Naive thymus-derived CD8-positive, alpha-beta T cell (primary cell): Measurements from ENCODE around the gene NAB1. TPM values are rescaled to one million over a fixed set of nuclear protein-coding genes. Genes with fewer than 3 reads are reported as not detected.

Source experiments
- ATAC-seq, 2 donors: fragments of 150-1000 bp; cut with Tn5 transposase in 1 of 2; sonication (Bioruptor Pico), chemical (Tn5 transposase) in 1 of 2; 1 replicate in 1 of 2; 2 replicates in 1 of 2; pipeline ENCODE4 v1.10.0; 2021; ENCODE audit warnings: mild to moderate bottlenecking in 2 of 2, moderate library complexity in 2 of 2
- POLR2A ChIA-PET: fragments of 350-600 bp; sonication (Branson Sonifier 250); formaldehyde crosslinking; loops from one replicate; lab custom pipeline; 2021; ENCODE audit warnings: antibody characterized with exemption; lab: Charles Lee
- DNase-seq, 10 donors: peaks; one replicate each; pipeline versions ENCODE4 v3.0.0 to v3.0.0-alpha.2; 2020 to 2022
- H3K27ac Mint-ChIP-seq, 10 donors: one replicate each; pipeline ENCODE4 v1.8.0; 2020 to 2022; ENCODE audit warnings: mild to moderate bottlenecking in 10 of 10, mixed read lengths in 10 of 10, moderate library complexity in 4 of 10, inconsistent platforms in 1 of 10
- H3K27me3 Mint-ChIP-seq, 5 donors: one replicate each; pipeline ENCODE4 v1.8.0; 2021 to 2022; ENCODE audit warnings: mixed read lengths in 5 of 5
- H3K36me3 Mint-ChIP-seq, 3 donors: one replicate each; pipeline ENCODE4 v1.8.0; 2020 to 2022; ENCODE audit warnings: mixed read lengths in 3 of 3, mild to moderate bottlenecking in 2 of 3, inconsistent platforms in 1 of 3
- H3K4me1 Mint-ChIP-seq, 4 donors: one replicate each; pipeline ENCODE4 v1.8.0; 2021 to 2022; ENCODE audit warnings: mixed read lengths in 4 of 4
- H3K4me3 Mint-ChIP-seq, 10 donors: one replicate each; pipeline ENCODE4 v1.8.0; 2020 to 2022; ENCODE audit warnings: mild to moderate bottlenecking in 10 of 10, mixed read lengths in 10 of 10, moderate library complexity in 6 of 10, inconsistent platforms in 1 of 10
- H3K9me3 Mint-ChIP-seq, 9 donors: one replicate each; pipeline ENCODE4 v1.8.0; 2020 to 2022; ENCODE audit warnings: mixed read lengths in 9 of 9, mild to moderate bottlenecking in 3 of 9, inconsistent platforms in 1 of 9, moderate library complexity in 1 of 9
- polyA plus RNA-seq, 3 donors: library from polyadenylated mRNA; unstranded; fragments of 300-500 nt; fragmentation: Illumina TruSeq; gene quantifications; one replicate each; pipeline ENCODE4 v1.2.3, GENCODE V29; 2021
- total RNA-seq, 8 experiments: library from RNA in 2 of 8; stranded (reverse) in 2 of 8; gene quantifications; one replicate each; pipeline ENCODE4 v1.2.3 and lab custom pipeline; 2021 to 2026

NAB1 gene
- total and polyA plus RNA-seq, 5 experiments from 2014 or later = 2.7 to 24.3 (median 4.3) TPM

GRCh38 chr2:190722061-190722759 lies 73.3 kb downstream of the NAB1 start:
- Mint-ChIP-seq H3K27ac (peak overlapping the region in 1 of 10 donors; percentile 42), H3K4me3 (no peak overlapping the region), H3K9me3 (no peaks in the 10 kb centered on the region), H3K36me3 (peaks cover 0 to under 1% (median 0%) of the 10 kb centered on the region in 3 donors), H3K27me3 (peaks cover 0 to 3% (median 1%) of the 10 kb centered on the region in 5 donors), H3K4me1 (peaks cover 4 to 15% (median 12%) of the 10 kb centered on the region in 4 donors)
- POLR2A ChIA-PET = no interaction called here
- DNase-seq (no peak), ATAC-seq (no peak)

- Mint-ChIP-seq H3K9me3 (no peaks in the 10 kb centered on the region), H3K27me3 (peaks cover 0 to 3% (median 1%) of the 10 kb centered on the region in 5 donors), H3K4me3 (no peak overlapping the region), H3K36me3 (peaks cover 0 to 3% (median 0%) of the 10 kb centered on the region in 3 donors), H3K4me1 (peaks cover 4 to 15% (median 12%) of the 10 kb centered on the region in 4 donors), H3K27ac (peak overlapping the region in 1 of 10 donors; percentile 75)
- DNase-seq (no peak), ATAC-seq (no peak)
- POLR2A ChIA-PET = no interaction called here
These were observed 74.0 kb downstream of the NAB1 start for GRCh38 chr2:190722835-190723234.

GRCh38 chr2:190723397-190724090 lies 74.7 kb downstream of the NAB1 start:
- Mint-ChIP-seq H3K36me3 (peaks cover 0 to 3% (median 0%) of the 10 kb centered on the region in 3 donors), H3K27ac (peak overlapping the region in 1 of 10 donors; percentile 75), H3K27me3 (peaks cover 0 to 3% (median 1%) of the 10 kb centered on the region in 5 donors), H3K9me3 (peaks cover 0 to 3% (median 0%) of the 10 kb centered on the region in 9 donors), H3K4me3 (no peak overlapping the region), H3K4me1 (peaks cover under 1 to 15% (median 11%) of the 10 kb centered on the region in 4 donors)
- POLR2A ChIA-PET = no interaction called here
- ATAC-seq = no peak
- no peak for DNase-seq

- Mint-ChIP-seq H3K36me3 (peaks cover 0 to 3% (median 0%) of the 10 kb centered on the region in 3 donors), H3K4me3 (no peak overlapping the region), H3K9me3 (peaks cover 0 to 9% (median 0%) of the 10 kb centered on the region in 9 donors), H3K27ac (no peak overlapping the region), H3K27me3 (no peaks in the 10 kb centered on the region), H3K4me1 (peaks cover 0 to 15% (median 11%) of the 10 kb centered on the region in 4 donors)
- DNase-seq (no peak), ATAC-seq (no peak)
- POLR2A ChIA-PET = no interaction called here
These were observed 77.4 kb downstream of the NAB1 start for GRCh38 chr2:190726255-190726654.

- Mint-ChIP-seq H3K4me3 (no peak overlapping the region), H3K27ac (no peak overlapping the region), H3K9me3 (no peaks in the 10 kb centered on the region), H3K4me1 (no peaks in the 10 kb centered on the region), H3K36me3 (no peaks in the 10 kb centered on the region), H3K27me3 (no peaks in the 10 kb centered on the region)
- ATAC-seq = no peak
- POLR2A ChIA-PET = no interaction called here
- no peak for DNase-seq
These were observed 87.5 kb downstream of the NAB1 start for GRCh38 chr2:190736355-190736754.

GRCh38 chr2:190740449-190740848 lies 91.6 kb downstream of the NAB1 start:
- Mint-ChIP-seq H3K27ac (no peak overlapping the region), H3K9me3 (peaks cover 0 to 2% (median 0%) of the 10 kb centered on the region in 9 donors)
- POLR2A ChIA-PET = no interaction called here

More at GRCh38 chr2:190740449-190740848, 91.6 kb downstream of the NAB1 start:
- DNase-seq (no peak), ATAC-seq (no peak)
- Mint-ChIP-seq H3K4me1 (no peaks in the 10 kb centered on the region), H3K27me3 (no peaks in the 10 kb centered on the region), H3K36me3 (no peaks in the 10 kb centered on the region), H3K4me3 (no peak overlapping the region)

Other genes with a start within 250 kb of the NAB1 start
- gene MFSD6, start 240.7 kb upstream of the NAB1 start, total RNA-seq = 10 to 100 TPM; 58.2 to 61.3 TPM
- gene MFSD6, start 240.7 kb upstream of the NAB1 start, polyA plus RNA-seq = 10 to 100 TPM; 14.7 to 18.5 (median 16.7) TPM
- gene NEMP2, start 114.4 kb upstream of the NAB1 start, total RNA-seq = 10 to 100 TPM; 23.4 TPM
- gene NEMP2, start 114.4 kb upstream of the NAB1 start, polyA plus RNA-seq = 10 to 100 TPM; 10.0 to 13.4 (median 12.1) TPM
- gene GLS, start 231.7 kb downstream of the NAB1 start, total RNA-seq = 100 to 1,000 TPM; 206 to 214 TPM
- gene GLS, start 231.7 kb downstream of the NAB1 start, polyA plus RNA-seq = 10 to 100 TPM; 30.0 to 55.9 (median 40.8) TPM